Activated CD8-positive, alpha-beta memory T cell treated with anti-CD3 and anti-CD28 coated beads for 4 hours (primary cell): ENCODE measurements around the gene WNT9A.

ENCODE experiments used
- DNase-seq, 2 donors: peaks; one replicate each; pipeline ENCODE4 v3.0.0-alpha.2; 2020; ENCODE audit warnings: low read depth in 2 of 2

Gene WNT9A

DNA sequence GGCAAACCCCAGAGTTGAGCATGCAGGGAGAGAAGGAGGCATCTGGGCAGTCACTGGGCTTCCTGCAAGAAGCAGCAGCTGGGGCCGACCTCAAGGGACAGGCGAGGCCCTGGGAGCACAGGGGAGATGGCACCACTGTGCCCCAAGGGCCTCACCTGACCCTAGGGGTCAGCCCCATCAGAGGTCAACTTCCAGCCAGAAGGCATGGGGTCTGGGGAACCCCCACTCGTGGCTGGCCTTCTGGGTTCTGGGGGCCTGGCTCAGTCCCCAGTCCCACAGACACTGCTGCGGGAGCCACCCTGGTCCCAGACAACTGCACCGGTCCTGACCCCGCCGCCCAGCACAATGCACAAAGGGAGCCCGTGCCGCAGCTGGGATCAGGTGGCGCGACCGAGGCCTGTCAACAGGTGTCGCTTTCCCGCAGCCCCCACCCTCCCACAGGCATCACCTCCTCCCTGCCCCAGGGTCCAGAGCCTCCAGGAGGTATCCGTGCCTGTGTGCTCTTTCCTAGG is 6.2 kb downstream of the WNT9A start:
- DNase-seq, result no peak

DNA sequence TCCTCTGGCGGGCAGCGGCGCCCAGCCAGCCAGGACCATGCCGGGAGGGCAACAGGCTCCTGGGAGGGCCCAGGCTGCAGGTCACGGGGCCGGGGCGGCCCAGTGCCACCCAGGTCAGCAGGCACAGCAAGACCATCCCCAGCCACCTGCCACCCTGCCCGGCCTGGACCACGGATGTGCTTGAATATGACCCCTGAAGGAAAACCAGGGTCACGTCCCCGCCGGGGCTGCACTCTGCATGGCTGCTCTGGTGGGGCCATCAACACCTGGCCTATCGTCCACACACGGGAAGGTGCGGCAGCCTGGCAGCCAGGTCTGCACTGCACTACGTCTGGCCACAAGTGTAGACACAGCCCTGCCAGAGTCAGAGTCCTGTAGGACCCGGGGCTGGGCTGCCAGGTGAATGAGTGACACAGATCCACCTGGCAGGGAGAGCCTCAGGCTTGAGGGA is 6.9 kb downstream of the WNT9A start:
- no peak for DNase-seq

DNA sequence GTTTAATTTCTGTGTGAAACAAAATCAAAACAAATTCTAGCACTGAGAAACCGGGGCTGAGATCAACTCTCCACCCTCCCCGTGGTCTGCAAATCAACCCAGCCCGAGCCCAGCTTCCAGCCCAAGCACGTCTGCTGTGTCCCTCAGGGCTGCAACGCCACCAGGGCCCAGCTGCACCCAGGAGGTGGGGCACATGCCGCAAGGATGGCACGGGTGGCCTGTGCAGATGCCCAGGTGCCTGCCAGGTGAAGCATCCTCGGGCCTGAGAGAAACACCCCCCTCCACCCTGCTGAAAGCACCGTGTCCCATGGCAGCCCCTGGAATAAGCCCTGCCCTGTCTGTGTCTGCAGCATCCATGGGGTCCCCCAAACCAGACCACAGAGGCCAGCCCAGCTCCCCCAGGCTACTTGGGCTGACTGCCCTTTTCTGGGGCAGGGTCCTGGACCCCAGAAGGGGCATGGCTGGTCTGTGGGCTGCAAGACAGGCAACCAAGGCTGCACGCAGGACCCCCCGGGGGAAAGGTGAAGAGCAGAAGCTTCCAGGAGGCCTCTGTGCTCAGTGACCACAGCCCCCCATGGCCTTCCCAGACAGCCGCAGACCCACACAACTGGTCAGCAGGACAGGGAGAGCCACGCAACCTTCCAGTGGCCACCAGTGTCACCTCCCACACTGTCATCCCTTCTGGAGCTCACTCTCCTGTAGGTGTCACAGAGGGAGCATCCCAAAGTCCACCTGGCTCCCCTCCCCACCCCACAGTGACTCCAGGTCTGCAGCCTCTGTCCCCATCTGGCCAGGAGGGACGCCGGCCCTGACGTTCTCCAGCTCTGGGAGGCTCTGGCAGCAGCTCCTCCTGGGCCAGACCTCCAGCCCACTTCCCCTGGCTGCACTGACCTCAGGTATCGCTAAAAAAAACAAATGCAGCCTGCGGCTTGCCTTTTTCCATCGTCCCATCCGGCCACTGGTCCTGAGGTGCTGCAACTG is 7.7 kb downstream of the WNT9A start:
- DNase-seq, result no peak

DNA sequence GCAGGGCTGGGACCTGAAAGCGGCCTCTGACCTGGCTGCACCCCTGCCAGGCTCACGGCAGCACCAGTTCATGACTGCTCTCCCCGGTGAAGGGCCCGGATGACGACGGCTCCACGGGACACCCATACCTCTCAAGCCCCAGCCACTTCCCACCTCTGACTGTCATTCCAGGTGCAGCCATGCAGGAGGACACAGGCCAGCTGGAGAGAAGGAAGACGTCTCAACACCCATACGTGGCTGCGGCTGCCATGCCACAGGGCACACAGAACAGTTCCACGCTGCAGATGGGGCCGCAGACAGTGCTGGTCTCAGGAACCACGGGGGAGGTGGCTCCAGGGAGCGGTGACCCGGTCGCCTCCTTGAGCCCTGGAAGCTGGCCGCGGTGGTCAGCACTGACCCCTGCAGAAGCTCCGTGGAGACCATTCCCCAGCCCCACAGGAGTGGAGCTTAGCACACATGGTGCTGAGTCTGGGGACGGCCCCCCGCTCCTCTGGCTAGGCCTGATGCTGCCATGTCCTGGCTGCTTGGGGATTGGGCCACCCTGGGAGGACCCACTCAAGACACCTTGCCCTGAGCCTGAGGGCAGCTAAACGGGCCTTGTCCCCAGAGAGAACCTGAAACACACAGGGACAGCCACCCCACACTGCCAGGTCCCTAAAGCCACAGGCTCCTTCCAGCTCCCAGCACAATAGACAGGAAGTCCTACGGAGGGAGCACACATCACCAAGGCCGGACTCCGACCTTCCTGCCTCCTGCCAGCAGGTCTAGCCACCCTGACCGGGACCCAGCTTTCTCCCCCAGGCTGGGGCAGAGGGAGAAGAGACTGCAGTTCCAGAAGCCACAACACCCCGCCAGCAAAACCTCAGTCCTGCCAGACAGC is 8.6 kb downstream of the WNT9A start:
- DNase-seq, result no peak

DNA sequence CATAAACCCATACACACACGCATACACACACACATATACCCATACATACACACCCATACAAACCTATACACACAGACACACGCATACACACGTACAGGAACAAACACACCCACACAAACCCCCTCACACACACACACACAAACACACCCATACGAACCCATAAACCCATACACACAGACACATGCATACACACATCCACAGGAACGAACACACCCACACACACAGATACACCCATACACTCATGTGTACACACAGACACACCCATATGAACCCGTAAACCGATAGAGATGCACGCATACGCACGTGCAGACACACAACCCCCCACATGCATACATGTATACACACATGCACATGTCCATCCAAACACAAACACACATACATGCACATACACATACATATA is 9.5 kb downstream of the WNT9A start:
- no peak for DNase-seq

DNA sequence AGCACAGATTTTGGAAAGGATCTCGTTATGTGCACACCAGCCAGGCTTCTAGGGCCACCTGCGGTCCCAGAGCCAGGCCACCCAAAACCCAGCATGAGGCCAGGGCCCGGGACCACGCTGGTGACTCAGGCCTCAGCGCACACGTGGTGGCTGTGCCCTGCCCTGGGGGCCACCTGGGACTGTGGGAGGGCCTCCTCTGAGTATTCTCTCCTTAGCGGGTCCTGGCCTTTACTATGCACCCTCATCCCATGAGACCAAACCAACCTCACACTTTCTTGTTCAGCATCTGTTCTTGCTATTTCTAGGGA is 9.9 kb downstream of the WNT9A start:
- DNase-seq, result no peak

DNA sequence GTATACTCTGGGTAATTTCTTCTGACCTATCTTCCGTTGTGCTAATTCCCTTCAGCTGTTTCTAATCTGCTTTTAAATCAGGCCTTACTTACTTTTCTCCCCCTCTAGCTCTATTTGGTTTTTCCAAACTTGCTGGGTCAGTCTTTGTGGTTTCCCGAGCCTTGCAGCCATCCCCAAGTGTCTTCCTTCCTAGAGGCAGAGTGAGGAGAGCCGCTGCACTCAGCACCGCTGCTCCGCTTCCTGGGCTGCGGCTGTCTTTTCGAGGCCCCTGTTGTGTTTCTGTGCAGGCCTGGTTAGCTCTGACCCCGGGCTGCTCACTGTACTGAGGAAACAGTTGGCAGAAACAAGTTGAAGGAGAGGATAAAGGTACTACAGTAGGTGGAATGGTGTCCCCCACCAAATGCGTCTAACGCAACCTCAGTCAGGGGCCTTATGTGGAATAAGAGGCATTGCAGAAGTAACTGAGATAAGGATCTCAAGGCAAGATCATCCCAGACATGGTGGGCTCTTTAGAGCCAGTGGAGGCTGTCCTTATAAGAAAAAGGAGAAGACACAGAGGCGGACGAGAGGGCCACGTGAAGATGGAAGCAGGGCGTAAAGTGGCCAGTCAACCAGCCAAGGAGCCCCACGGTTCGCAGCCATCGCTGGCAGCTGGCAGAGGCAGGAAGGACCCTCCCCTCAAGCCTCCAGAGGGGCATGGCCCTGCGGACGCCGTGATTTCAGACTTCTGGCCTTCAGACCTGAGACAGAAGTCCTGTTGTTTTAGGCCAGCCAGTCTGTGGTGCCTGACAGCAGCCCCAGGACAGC is 10.5 kb downstream of the WNT9A start:
- DNase-seq, result no peak

DNA sequence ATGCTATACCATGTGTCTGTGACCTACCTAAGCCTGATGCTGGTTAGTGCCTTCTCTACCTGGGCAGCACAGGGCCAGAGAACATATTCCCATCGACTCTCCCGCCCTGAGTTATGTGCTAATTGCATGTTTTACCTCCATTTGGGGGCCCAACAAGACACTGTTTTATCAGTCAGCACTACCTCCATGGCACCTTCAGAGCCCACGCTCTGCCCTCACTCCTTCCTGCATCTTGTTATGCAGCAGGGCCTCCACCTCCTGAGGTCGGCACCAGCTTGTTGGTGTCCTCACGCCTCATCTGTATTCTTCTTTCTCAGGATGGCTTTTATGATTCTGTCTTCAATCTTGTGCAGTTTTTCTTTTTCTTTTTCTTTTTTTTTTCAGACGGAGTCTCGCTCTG is 11.9 kb downstream of the WNT9A start:
- no peak for DNase-seq

DNA sequence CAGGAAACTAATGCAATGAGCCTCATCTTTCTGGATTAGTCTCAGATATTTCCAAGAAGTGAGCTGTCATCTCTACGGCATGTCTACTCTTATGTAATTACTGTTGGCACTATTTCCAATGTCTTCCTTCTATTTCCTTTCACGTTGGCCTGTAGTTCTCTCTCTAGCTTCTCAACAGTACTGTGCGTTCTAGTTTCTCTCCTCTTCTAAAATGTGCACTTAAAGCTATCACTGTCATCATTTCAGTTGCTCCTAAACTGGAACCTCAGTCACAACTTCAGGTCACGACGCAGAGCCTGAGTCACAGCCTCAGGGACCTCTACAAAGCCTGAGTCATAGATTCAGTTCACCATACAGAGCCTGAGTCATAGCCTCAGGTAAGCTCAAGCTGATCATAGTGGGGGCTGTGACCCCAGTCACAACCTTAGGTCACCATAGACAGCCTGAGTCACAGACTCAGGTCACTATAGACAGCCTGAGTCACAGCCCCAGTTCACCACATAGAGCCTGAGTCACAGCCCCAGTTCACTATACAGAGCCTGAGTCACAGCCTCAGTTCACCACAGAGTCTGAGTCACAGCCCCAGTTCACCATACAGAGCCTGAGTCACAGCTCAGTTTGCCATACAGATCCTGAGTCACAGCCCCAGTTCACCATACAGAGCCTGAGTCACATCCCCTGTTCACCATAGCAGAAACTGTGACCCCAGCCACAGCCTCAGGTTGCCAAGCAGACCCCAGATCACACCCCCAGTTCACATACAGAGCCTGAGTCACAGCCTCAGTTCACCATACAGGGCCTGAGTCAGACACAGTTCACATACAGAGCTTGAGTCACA is 13.0 kb downstream of the WNT9A start:
- peak; percentile 14 to 43 for DNase-seq

DNA sequence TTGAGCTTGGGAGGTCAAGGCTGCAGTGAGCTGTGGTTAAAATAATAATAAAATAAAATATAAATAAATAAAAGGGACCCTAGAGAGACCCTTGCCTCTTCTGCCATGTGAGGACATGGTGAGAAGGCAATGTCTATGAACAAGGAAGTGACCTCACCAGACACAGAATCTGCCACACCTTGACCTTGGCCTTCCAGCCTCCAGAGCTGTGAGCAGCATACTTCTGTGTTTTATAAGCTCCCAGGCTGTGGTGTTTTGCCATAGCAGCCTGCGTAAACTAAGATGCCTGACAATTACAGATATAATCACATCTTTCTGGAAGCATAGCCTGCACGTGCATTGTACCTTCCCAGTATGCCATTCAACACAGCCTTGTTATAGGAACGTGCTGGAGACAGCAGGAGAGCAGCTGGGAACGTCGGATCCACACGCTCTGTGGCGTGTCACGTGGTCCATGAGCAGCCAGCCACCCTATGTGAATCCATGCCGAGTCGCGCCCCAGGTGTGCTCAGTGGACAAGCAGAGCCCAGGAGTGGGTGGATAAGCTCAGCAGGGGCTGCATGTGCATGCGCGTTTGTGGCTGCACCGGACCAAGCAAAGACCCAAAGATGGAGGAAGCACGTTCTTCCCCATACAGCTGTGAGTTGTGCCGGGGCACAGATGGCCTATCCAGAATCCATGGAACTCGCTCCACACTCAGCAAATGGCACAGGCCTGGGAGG is 17.8 kb downstream of the WNT9A start:
- DNase-seq, result no peak

DNA sequence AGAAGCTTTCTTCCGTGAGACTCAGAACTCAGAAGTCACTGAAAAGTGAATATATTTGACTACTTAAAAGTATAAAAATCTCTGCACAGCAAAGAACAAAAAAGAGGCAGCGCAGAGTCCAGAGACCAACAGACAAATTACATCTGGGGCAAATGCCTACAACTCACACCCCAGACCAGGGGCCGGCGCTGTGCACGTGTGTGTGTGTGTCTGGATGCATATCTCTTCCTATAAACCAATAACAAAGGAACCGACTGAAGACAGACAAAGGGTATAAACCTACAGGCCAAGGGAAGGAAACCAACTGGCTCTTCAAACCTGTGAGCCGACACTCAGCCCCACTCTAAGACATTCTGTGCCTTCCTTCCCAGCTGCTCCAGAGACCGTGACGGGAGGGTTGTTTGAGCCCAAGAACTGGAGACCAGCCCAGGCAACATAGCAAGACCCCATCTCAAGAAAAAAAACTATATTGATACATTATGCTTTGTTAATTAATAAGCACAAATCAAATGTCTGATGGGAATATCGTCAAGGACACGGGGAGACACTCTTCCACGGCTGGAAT is 18.8 kb downstream of the WNT9A start:
- DNase-seq, result no peak

DNA sequence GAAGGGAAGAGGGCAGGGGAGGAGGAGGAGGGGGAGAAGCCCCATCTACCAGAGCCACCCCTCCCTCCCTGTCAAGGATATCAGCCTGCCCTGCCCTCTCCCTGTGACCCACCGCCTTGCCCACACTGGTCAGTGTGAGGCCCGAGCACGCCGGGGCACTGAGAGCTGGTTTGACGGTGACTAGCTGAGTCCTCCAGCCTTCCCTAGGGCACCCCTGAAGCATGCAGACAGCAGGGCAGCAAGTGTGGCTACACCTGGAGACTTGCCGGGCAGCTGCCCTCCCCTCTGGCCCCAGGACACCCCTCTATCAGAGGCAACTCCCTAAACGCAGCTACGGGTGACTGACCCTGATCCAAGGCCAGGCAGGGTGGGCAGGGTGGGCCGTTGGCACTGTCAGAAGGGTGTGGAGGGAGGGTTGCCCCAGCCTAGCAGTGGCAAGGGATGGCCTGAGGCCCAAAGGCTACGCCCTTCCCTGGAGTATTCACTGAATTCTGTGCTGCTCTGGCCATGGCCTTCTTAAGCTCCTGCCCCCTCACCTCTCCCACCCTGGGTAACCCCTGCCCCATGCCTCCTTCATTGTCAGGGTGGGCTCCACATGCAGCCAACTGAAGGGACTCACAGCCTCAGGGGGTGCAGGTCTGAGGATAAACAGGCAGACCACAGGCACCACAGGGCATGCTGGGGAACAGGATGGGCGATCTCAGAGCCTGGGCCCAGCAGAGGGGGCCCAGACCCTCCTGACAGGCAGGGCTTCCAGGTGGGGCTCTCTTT is 19.6 kb downstream of the WNT9A start:
- no peak for DNase-seq

DNA sequence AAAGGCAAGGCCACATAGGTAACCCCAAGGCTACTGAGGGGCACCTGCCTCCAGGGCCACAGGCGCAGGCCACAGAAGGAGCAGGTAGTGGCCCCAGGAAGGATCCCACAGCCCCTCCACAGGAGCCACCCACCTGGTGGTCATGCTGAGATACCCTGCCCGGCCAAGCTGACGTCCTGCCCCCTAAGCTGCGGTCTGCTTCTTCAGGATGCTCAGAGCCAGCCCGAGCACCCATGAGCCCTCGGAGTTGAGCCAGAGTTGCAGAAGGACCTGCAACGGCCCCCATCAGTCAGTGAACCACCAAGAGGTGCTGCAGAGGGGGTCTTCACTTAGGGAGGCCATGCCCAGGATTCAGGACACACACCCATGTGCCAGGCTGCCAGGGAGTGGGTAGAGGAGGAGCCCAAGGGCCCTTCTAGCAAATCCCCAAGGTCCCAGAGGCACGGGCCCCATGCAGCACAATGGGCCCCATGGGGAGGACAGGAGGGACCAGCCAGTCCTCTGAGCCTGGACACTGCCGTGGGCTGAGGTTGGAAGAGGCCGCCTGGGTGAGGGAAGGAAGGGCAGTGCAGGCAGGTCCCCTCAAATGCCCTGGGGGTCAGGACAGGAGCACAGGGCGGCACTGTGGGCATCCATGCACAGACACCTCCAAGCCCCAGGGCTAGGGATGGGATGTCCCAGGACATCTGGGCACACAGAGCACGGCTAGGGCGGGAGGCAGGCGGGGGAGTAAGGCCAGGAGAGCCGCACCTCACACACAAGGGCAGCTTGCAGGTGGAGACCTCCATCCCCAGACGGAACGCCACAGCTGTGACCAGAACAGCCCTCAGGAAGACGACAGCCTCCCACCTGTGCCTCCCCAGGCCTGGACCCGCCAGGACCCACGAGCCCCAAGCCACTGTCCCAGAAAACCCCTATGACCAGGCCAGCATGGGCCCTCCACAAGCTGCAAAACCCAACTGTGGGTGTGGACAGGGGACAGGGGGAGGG is 20.5 kb downstream of the WNT9A start:
- no peak for DNase-seq

DNA sequence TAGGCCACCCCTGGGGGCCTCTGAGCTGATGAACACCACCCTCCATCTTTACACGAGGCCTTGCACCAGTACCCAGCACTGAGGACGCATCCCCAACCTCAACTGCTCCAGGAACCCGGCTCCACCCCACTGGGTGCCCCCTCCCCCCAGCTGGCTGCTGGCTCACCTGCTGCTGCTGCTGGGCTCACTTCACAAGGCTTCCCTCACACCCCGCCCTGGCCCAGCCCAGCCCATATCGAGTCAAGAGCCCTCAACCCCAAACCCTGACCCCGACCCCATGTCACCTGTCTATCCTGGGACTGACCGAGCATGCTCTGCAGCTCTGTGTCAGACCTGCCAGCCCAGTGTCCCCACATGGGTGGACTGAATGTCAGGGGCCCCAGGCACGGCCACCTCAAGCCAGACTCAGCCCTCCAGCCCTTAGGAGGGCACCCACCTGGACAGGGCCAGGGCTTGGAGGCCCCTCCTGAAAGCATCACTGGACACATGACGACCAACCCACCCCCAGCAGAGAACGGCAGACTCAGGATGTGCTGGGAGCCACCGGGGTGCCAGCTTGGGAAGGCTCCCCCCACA is 21.4 kb downstream of the WNT9A start:
- DNase-seq, result no peak

DNA sequence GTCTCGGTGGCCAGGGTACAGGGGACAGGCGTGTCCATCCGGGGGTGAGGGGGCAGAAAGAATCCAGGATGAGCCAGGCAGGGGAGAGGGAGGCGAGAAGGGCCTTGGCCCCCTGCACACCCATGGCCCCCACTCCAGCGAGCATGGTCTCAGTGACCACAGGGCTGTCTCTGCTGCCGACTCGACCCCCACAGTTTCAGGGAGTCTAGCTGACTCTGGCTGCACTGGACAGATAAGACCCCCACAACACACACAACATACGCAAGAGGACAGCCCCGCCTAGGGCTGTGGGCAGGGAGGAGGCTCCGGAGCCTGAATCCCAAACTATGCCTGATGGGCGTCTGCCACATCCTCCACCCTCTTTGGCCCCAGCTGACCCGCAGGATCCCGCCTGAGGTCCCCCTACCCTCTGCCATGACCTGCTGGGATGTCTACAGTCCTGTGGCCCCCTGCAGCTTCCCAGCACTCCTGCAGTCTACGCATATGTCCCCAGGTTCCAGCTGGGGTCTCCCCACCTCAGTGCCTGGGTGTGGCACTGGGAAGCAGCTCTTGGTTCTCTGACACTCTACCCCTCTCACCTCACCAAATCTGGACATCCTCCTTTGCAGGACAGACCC is 22.0 kb downstream of the WNT9A start:
- no peak for DNase-seq

DNA sequence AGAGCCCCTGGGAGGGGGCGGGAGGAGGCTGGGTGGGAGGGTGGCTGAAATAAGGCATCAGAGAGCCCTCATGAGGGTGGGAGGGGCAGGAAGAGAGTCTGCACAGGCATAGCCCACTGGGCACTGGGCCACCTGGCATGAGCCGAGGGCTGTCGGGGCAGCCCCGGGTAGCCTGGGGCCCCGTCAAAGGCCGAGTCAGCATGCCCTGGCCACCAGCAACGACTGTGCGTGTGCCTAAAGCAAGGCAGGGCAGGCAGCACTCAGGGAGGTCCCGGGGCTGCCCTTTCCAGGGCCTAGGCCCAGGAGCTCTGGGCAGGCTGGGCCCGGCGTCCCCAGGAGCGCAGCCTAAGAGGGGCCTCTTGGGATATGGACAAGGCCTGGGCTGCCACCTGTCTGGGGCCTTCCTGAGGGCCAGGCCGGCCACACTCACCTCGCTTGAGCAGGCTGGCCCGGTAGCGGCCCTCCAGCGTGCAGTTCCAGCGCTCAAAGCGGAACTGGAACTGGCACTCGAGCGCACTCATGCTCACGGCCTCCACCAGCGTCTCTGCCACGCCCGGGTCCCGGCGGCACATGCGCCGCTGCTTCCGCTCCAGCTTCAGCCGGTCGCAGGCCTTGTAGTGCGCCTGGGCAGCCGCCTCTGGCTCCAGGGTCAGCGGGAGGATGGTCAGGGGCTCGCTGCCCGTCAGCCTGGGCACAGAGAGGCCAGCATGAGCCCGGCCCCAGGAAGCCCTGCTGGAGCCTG is 22.7 kb downstream of the WNT9A start:
- DNase-seq, result no peak
